ENCODE measurements around the gene PGAP2.

DNA sequence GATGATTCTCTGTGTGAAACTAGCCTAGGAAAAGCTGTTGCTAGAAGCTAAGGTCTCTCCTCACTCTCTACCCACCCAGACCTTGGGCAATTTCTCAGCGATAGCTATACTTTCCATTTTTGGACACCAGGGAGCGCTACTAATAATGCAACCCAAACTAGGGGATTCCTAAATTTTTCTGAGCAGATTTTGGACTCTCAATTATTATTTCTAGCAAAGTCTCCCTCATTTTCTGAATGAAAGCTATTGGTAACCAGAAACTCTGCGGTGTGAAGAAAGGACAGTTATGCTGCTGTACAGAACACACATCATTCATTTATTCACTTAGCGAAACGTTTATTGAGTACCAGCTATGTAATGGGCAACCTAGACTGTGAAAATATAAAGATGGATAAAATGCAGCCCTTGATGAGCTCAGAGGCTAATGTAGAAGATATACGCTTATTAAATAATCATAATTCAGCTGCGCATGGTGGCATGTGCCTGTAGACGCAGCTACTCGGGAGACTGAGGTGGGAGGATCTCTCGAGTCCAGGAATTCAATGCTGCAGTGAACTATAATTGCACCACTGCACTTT is 41.0 kb downstream of the PGAP2 start:
- TF ChIP-seq, protein P1, sequence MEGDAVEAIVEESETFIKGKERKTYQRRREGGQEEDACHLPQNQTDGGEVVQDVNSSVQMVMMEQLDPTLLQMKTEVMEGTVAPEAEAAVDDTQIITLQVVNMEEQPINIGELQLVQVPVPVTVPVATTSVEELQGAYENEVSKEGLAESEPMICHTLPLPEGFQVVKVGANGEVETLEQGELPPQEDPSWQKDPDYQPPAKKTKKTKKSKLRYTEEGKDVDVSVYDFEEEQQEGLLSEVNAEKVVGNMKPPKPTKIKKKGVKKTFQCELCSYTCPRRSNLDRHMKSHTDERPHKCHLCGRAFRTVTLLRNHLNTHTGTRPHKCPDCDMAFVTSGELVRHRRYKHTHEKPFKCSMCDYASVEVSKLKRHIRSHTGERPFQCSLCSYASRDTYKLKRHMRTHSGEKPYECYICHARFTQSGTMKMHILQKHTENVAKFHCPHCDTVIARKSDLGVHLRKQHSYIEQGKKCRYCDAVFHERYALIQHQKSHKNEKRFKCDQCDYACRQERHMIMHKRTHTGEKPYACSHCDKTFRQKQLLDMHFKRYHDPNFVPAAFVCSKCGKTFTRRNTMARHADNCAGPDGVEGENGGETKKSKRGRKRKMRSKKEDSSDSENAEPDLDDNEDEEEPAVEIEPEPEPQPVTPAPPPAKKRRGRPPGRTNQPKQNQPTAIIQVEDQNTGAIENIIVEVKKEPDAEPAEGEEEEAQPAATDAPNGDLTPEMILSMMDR (IDR thresholded peaks at IDR 0.05; ENCODE audit: insufficient read depth, low read length, poor library complexity, severe bottlenecking): peak; percentile 85
- TF ChIP-seq EZH2phosphoT487 (conservative IDR thresholded peaks at IDR 0.05; ENCODE audit: low read length): no peak
